Smooth muscle cell (in vitro differentiated cells): ENCODE results near the gene SLC13A4. TPM values are rescaled to one million over a fixed set of nuclear protein-coding genes. Genes with fewer than 3 reads are reported as not detected.

ENCODE experiments used
- DNase-seq: peaks from one replicate; lab custom pipeline; 2025; ENCODE audit not compliant: unreplicated experiment; lab: John Stamatoyannopoulos, UW
- H2AFZ ChIP-seq: fragments of 200-600 bp; sonication (generic); 2 replicates; pipeline ENCODE4 v1.6.0; 2016; ENCODE audit warnings: antibody characterized with exemption, low read depth, mild to moderate bottlenecking
- H3F3A ChIP-seq: fragments of 200-600 bp; sonication (generic); 2 replicates; pipeline ENCODE4 v1.6.0; 2017; ENCODE audit warnings: antibody characterized with exemption, low read depth
- H3K27ac ChIP-seq: fragments of 200-600 bp; sonication (generic); 2 replicates; pipeline ENCODE4 v1.5.1; 2016; ENCODE audit warnings: low read depth, mild to moderate bottlenecking
- H3K27me3 ChIP-seq: fragments of 200-600 bp; sonication (generic); 2 replicates; pipeline ENCODE4 v1.6.1; 2016; ENCODE audit warnings: low read depth, mild to moderate bottlenecking
- H3K36me3 ChIP-seq: fragments of 200-600 bp; sonication (generic); 2 replicates; pipeline ENCODE4 v1.5.1; 2016; ENCODE audit warnings: low read depth
- H3K4me1 ChIP-seq: fragments of 200-600 bp; sonication (generic); 2 replicates; pipeline ENCODE4 v1.5.1; 2016; ENCODE audit warnings: low read depth
- H3K4me2 ChIP-seq: fragments of 200-600 bp; sonication (generic); 2 replicates; pipeline ENCODE4 v1.6.0; 2016; ENCODE audit warnings: mild to moderate bottlenecking
- H3K4me3 ChIP-seq: fragments of 200-600 bp; sonication (generic); 2 replicates; pipeline ENCODE4 v1.5.1; 2016; ENCODE audit warnings: mild to moderate bottlenecking
- H3K79me2 ChIP-seq: fragments of 200-600 bp; sonication (generic); 2 replicates; pipeline ENCODE4 v1.6.0; 2016; ENCODE audit warnings: low read depth, mild to moderate bottlenecking
- H3K9ac ChIP-seq: fragments of 200-600 bp; sonication (generic); 2 replicates; pipeline ENCODE4 v1.6.0; 2016; ENCODE audit warnings: low read depth
- H3K9me3 ChIP-seq: fragments of 200-600 bp; sonication (generic); replicated peaks from 2 replicates; pipeline ENCODE4 v1.5.1; 2016; ENCODE audit warnings: low read depth
- H4K20me1 ChIP-seq: fragments of 200-600 bp; sonication (generic); 2 replicates; pipeline ENCODE4 v1.6.0; 2016; ENCODE audit warnings: low read depth
- WGBS: methylation state at CpG from one replicate; pipeline ENCODE4 v1.1.7; 2016; ENCODE audit warnings: low lambda C conversion rate; 5-methylcytosine and 5-hydroxymethylcytosine counted together
- polyA plus RNA-seq: library from polyadenylated mRNA; unstranded; fragments of >200 nt; fragmentation: Nextera tagmentation; extraction: Ambion mirVana; gene quantifications from 2 replicates; pipeline ENCODE4 v1.2.1, GENCODE V29; 2016
- total RNA-seq: library from RNA; depleted of rRNA; stranded (reverse); fragments of >200 nt; gene quantifications from 2 replicates; pipeline ENCODE4 v1.2.3, GENCODE V29; 2014
- TF ChIP-seq, protein P1 (sequence below): fragments of 200-600 bp; sonication (generic); IDR thresholded peaks from 2 replicates; pipeline ENCODE4 v1.5.1; 2017; ENCODE audit warnings: borderline replicate concordance, mild to moderate bottlenecking, antibody characterized with exemption; ENCODE audit not compliant: insufficient read depth, poor library complexity, severe bottlenecking

The SLC13A4 gene
- total and polyA plus RNA-seq, 2 experiments from 2014 or later = 0.61 TPM; not detected in 1

DNA sequence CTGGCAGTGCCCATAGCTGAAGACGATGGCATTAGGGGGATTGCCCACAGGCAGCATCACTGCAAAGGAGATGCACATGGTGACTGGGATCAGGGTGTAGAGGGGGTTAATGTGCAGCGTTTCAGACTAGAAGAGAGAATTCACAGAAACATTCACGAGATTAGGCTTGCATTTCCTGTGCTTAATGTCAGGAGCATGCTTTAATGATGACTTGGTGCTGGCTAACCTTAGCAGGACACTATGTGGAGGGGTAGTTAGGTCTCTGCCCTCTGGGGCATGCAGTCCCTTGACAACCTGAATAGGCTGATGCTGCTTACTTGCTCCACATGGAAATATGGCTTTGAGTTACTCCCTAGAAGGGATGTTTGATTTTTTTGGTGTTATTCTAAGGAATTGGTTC lies 43.9 kb downstream of the SLC13A4 start:
- peak overlapping the region; percentile 64 for H3K4me2 ChIP-seq
- peaks cover 10% of the 10 kb centered on the region for H3F3A ChIP-seq
- H3K27ac ChIP-seq = peak overlapping the region; percentile 90
- H3K4me1 ChIP-seq = peaks cover 15% of the 10 kb centered on the region
- no peaks in the 10 kb centered on the region for H3K9me3 ChIP-seq
- H3K4me3 ChIP-seq = no peak overlapping the region
- no peaks in the 10 kb centered on the region for H3K36me3 ChIP-seq
- DNase-seq = no peak
- WGBS = 15% methylated on average over 3 of the region's 3 CpGs
- H3K27me3 ChIP-seq = no peaks in the 10 kb centered on the region
- TF ChIP-seq, protein P1, sequence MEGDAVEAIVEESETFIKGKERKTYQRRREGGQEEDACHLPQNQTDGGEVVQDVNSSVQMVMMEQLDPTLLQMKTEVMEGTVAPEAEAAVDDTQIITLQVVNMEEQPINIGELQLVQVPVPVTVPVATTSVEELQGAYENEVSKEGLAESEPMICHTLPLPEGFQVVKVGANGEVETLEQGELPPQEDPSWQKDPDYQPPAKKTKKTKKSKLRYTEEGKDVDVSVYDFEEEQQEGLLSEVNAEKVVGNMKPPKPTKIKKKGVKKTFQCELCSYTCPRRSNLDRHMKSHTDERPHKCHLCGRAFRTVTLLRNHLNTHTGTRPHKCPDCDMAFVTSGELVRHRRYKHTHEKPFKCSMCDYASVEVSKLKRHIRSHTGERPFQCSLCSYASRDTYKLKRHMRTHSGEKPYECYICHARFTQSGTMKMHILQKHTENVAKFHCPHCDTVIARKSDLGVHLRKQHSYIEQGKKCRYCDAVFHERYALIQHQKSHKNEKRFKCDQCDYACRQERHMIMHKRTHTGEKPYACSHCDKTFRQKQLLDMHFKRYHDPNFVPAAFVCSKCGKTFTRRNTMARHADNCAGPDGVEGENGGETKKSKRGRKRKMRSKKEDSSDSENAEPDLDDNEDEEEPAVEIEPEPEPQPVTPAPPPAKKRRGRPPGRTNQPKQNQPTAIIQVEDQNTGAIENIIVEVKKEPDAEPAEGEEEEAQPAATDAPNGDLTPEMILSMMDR = no peak
- H4K20me1 ChIP-seq = no peaks in the 10 kb centered on the region
- peaks cover 3% of the 10 kb centered on the region for H3K79me2 ChIP-seq
- H2AFZ ChIP-seq = no peak overlapping the region
- peak overlapping the region; percentile 68 for H3K9ac ChIP-seq

DNA sequence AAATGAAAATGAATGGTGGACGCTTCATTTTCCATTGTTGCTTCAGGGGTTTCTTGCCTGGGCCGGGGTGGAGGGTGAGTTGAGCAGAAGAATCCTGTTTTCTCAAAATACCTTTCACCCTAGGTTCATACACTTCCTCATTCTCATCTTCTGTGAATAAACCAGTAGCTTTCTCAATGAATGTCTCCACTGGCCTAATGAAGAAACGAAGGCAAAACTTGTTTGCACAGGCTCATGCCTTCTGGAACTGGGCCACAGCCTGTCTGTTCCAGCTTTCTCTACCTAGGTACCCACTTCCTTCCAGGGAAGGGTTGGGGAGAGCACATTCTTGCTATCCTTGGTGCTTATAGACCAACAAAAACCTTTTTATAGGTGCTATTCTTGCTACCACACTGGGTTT lies 44.4 kb downstream of the SLC13A4 start:
- Histone ChIP-seq H3K4me3 (no peak overlapping the region), H4K20me1 (no peaks in the 10 kb centered on the region), H2AFZ (no peak overlapping the region), H3K27me3 (no peaks in the 10 kb centered on the region), H3K4me1 (peaks cover 15% of the 10 kb centered on the region), H3K79me2 (peaks cover 3% of the 10 kb centered on the region), H3K36me3 (no peaks in the 10 kb centered on the region), H3K27ac (peak overlapping the region; percentile 90), H3K9ac (no peak overlapping the region), H3K9me3 (no peaks in the 10 kb centered on the region), H3F3A (peaks cover 10% of the 10 kb centered on the region), H3K4me2 (peak overlapping the region; percentile 64)
- WGBS = 84% methylated on average over 3 of the region's 3 CpGs
- no peak for DNase-seq
- TF ChIP-seq, protein P1 = no peak

DNA sequence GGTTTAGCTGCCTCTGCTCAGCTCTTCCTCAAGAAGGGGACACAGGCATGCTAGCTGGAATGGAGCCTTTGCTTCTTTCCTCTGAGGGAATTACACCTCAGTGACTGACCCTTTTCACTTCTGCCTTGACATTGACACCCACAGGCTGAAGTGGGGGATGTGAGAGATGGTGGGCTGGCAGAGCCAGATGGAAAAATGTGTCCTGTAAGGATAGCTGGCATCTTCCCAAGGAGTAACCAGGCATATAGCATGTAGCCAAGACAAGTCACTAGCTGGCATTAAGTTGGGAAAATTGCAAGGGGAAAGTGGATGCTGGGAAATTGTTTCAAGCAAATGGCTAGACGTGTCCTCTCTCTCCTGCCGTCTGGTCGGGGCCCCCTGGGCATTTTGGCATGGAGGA lies 45.8 kb downstream of the SLC13A4 start:
- H3K27me3 ChIP-seq = no peaks in the 10 kb centered on the region
- H2AFZ ChIP-seq = no peak overlapping the region
- peaks cover 15% of the 10 kb centered on the region for H3F3A ChIP-seq
- H3K4me3 ChIP-seq = no peak overlapping the region
- H3K79me2 ChIP-seq = peaks cover 9% of the 10 kb centered on the region
- 93% methylated on average over 3 of the region's 3 CpGs for whole genome bisulfite sequencing
- no peak for DNase-seq
- no peaks in the 10 kb centered on the region for H3K9me3 ChIP-seq
- no peaks in the 10 kb centered on the region for H4K20me1 ChIP-seq
- H3K4me2 ChIP-seq = no peak overlapping the region
- no peaks in the 10 kb centered on the region for H3K36me3 ChIP-seq
- H3K27ac ChIP-seq = no peak overlapping the region
- peaks cover 15% of the 10 kb centered on the region for H3K4me1 ChIP-seq
- TF ChIP-seq, protein P1 = no peak
- H3K9ac ChIP-seq = no peak overlapping the region

DNA sequence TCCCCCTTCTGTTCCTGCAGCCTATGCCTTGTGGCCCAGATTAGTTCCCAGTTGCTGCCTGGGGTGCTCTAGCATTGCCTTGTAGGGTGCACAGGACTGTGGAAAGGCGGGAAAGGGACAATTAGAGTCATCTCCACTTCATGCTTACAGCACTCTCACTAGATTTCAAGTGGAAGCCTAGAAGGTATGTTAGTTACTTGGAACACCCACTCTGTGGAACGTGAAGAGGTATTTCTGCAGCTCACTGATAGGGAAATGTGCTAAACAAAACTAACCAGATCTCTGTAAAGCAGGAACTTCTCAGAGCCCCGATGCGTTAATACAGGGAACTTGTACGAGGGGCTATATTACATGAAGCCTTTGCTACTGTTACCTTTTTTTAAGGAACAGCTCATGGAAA lies 46.2 kb downstream of the SLC13A4 start:
- H3K27me3 ChIP-seq = no peaks in the 10 kb centered on the region
- no peak for DNase-seq
- H3K4me3 ChIP-seq = no peak overlapping the region
- H3K4me2 ChIP-seq = no peak overlapping the region
- no peaks in the 10 kb centered on the region for H4K20me1 ChIP-seq
- H3K79me2 ChIP-seq = peaks cover 9% of the 10 kb centered on the region
- H3K9ac ChIP-seq = no peak overlapping the region
- no peak overlapping the region for H3K27ac ChIP-seq
- no peak overlapping the region for H2AFZ ChIP-seq
- TF ChIP-seq, protein P1 = no peak
- no peaks in the 10 kb centered on the region for H3K36me3 ChIP-seq
- peaks cover 15% of the 10 kb centered on the region for H3F3A ChIP-seq
- no peaks in the 10 kb centered on the region for H3K9me3 ChIP-seq
- 50% methylated on average over 5 of the region's 5 CpGs for WGBS
- H3K4me1 ChIP-seq = peaks cover 15% of the 10 kb centered on the region
